HPDE6-E6E7 (cell line): ENCODE data around the gene MOB3B.
A peak's percentile ranks its signal among the peaks of the same experiment; 100 is the strongest.

ENCODE experiments used
- DNase-seq: peaks from one replicate; pipeline ENCODE4 v3.0.0; 2011; ENCODE audit warnings: missing footprints; ENCODE audit errors: extremely low spot score

The MOB3B gene

GRCh38 chr9:27447031-27447683 is 82.5 kb downstream of the MOB3B start:
- no peak for DNase-seq

GRCh38 chr9:27445688-27446087 is 83.9 kb downstream of the MOB3B start:
- no peak for DNase-seq

- no peak for DNase-seq
Measured at GRCh38 chr9:27445057-27445595, 84.5 kb downstream of the MOB3B start.

- no peak for DNase-seq
Measured at GRCh38 chr9:27442464-27442863, 87.2 kb downstream of the MOB3B start.

- no peak for DNase-seq
Measured at GRCh38 chr9:27441741-27442070, 87.9 kb downstream of the MOB3B start.

- no peak for DNase-seq
Measured at GRCh38 chr9:27440888-27441740, 88.5 kb downstream of the MOB3B start.

- no peak for DNase-seq
Measured at GRCh38 chr9:27438522-27438921, 91.1 kb downstream of the MOB3B start.

- DNase-seq: no peak
Measured at GRCh38 chr9:27437652-27438373, 91.8 kb downstream of the MOB3B start.

- no peak for DNase-seq
Measured at GRCh38 chr9:27436234-27436633, 93.4 kb downstream of the MOB3B start.

GRCh38 chr9:27433631-27434325 is 95.8 kb downstream of the MOB3B start:
- DNase-seq: no peak

GRCh38 chr9:27432308-27432707 is 97.3 kb downstream of the MOB3B start:
- no peak for DNase-seq

GRCh38 chr9:27431543-27432147 is 98.0 kb downstream of the MOB3B start:
- DNase-seq: no peak

- DNase-seq: no peak
Measured at GRCh38 chr9:27430750-27431535, 98.7 kb downstream of the MOB3B start.

- no peak for DNase-seq
Measured at GRCh38 chr9:27429917-27430316, 99.7 kb downstream of the MOB3B start.

GRCh38 chr9:27429436-27429835 is 100.2 kb downstream of the MOB3B start:
- DNase-seq: no peak

GRCh38 chr9:27428551-27428950 is 101.1 kb downstream of the MOB3B start:
- no peak for DNase-seq

- peak; percentile 65 for DNase-seq
Measured at GRCh38 chr9:27427272-27427643, 102.4 kb downstream of the MOB3B start.

GRCh38 chr9:27426511-27427271 is 102.9 kb downstream of the MOB3B start:
- peak; percentile 42 for DNase-seq

GRCh38 chr9:27425827-27426510 is 103.6 kb downstream of the MOB3B start:
- DNase-seq: no peak
